Measurements from ENCODE around the gene GALNT9. TPM values are rescaled to one million over a fixed set of nuclear protein-coding genes. Genes with fewer than 3 reads are reported as not detected.

The GALNT9 gene
- total RNA-seq, 1 experiment from 2014 or later, result 0.45 TPM

- ChIA-PET CTCF (no interaction called here), POLR2A (no interaction called here)
- H3K36me3 Mint-ChIP-seq (ENCODE audit: insufficient read depth, unreplicated experiment), result no peaks in the 10 kb centered on the region
These were observed 64.2 kb downstream of the GALNT9 start for GRCh38 chr12:132265056-132265800.

GRCh38 chr12:132264086-132265010 is 65.0 kb downstream of the GALNT9 start:
- Histone ChIP-seq H3K36me3 (ENCODE audit: control insufficient read depth, insufficient read depth, low read length) (no peaks in the 10 kb centered on the region), H3K4me1 (no peaks in the 10 kb centered on the region), H3K9me3 (no peaks in the 10 kb centered on the region), H3K4me3 (ENCODE audit: low read depth, low read length) (no peak overlapping the region), H3K27me3 (replicated peaks; ENCODE audit: control insufficient read depth, insufficient read depth, low read length) (no peaks in the 10 kb centered on the region)
- intact Hi-C loops (cut with micrococcal nuclease; ENCODE audit: unreplicated experiment), result no loop called here
- Mint-ChIP-seq H3K4me3 (ENCODE audit: unreplicated experiment) (no peak overlapping the region), H3K9me3 (ENCODE audit: unreplicated experiment) (no peaks in the 10 kb centered on the region), H3K27me3 (ENCODE audit: insufficient read depth, unreplicated experiment) (peaks cover 12% of the 10 kb centered on the region), H3K27ac (ENCODE audit: unreplicated experiment) (no peak overlapping the region), H3K4me1 (ENCODE audit: low read depth, unreplicated experiment) (no peaks in the 10 kb centered on the region), H3K36me3 (ENCODE audit: insufficient read depth, unreplicated experiment) (no peaks in the 10 kb centered on the region)
- DNase-seq, result no peak
- CTCF ChIA-PET, result no interaction called here
- no peak for TF ChIP-seq CTCF (IDR thresholded peaks at IDR 0.05; ENCODE audit: insufficient read depth in 1 of 2, low read depth in 1 of 2, low read length in 1 of 2, severe bottlenecking in 1 of 2, unreplicated experiment in 1 of 2)
- POLR2A ChIA-PET, result no interaction called here
- no TSS peak for BruUV-seq (replicated peaks)

More at GRCh38 chr12:132265056-132265800, 64.2 kb downstream of the GALNT9 start:
- no peaks in the 10 kb centered on the region for H3K27me3 ChIP-seq (replicated peaks; ENCODE audit: control insufficient read depth, insufficient read depth, low read length)
- H3K36me3 ChIP-seq (ENCODE audit: control insufficient read depth, insufficient read depth, low read length), result no peaks in the 10 kb centered on the region
- peaks cover 12% of the 10 kb centered on the region for H3K27me3 Mint-ChIP-seq (ENCODE audit: insufficient read depth, unreplicated experiment)
- no peaks in the 10 kb centered on the region for H3K9me3 ChIP-seq
- no peak overlapping the region for H3K4me3 Mint-ChIP-seq (ENCODE audit: unreplicated experiment)
- H3K4me3 ChIP-seq (ENCODE audit: low read depth, low read length), result no peak overlapping the region
- no peaks in the 10 kb centered on the region for H3K4me1 Mint-ChIP-seq (ENCODE audit: low read depth, unreplicated experiment)
- intact Hi-C loops (cut with micrococcal nuclease; ENCODE audit: unreplicated experiment), result no loop called here
- H3K9me3 Mint-ChIP-seq (ENCODE audit: unreplicated experiment), result no peaks in the 10 kb centered on the region
- DNase-seq, result no peak
- H3K27ac Mint-ChIP-seq (ENCODE audit: unreplicated experiment), result no peak overlapping the region
- no peaks in the 10 kb centered on the region for H3K4me1 ChIP-seq
- no peak for TF ChIP-seq CTCF (IDR thresholded peaks at IDR 0.05; ENCODE audit: insufficient read depth in 1 of 2, low read depth in 1 of 2, low read length in 1 of 2, severe bottlenecking in 1 of 2, unreplicated experiment in 1 of 2)
- no TSS peak for BruUV-seq (replicated peaks)

- Histone ChIP-seq H3K36me3 (ENCODE audit: control insufficient read depth, insufficient read depth, low read length) (no peaks in the 10 kb centered on the region), H3K4me1 (no peaks in the 10 kb centered on the region), H3K4me3 (ENCODE audit: low read depth, low read length) (no peak overlapping the region), H3K9me3 (no peaks in the 10 kb centered on the region), H3K27me3 (replicated peaks; ENCODE audit: control insufficient read depth, insufficient read depth, low read length) (no peaks in the 10 kb centered on the region)
- Mint-ChIP-seq H3K9me3 (ENCODE audit: unreplicated experiment) (no peaks in the 10 kb centered on the region), H3K4me3 (ENCODE audit: unreplicated experiment) (no peak overlapping the region), H3K36me3 (ENCODE audit: insufficient read depth, unreplicated experiment) (no peaks in the 10 kb centered on the region), H3K4me1 (ENCODE audit: low read depth, unreplicated experiment) (no peaks in the 10 kb centered on the region), H3K27me3 (ENCODE audit: insufficient read depth, unreplicated experiment) (peaks cover 12% of the 10 kb centered on the region), H3K27ac (ENCODE audit: unreplicated experiment) (no peak overlapping the region)
- TF ChIP-seq CTCF (IDR thresholded peaks at IDR 0.05; ENCODE audit: insufficient read depth in 1 of 2, low read depth in 1 of 2, low read length in 1 of 2, severe bottlenecking in 1 of 2, unreplicated experiment in 1 of 2), result no peak
- POLR2A ChIA-PET, result no interaction called here
- CTCF ChIA-PET, result no interaction called here
- BruUV-seq (replicated peaks), result no TSS peak
- no peak for DNase-seq
- intact Hi-C loops (cut with micrococcal nuclease; ENCODE audit: unreplicated experiment), result no loop called here
These were observed 65.8 kb downstream of the GALNT9 start for GRCh38 chr12:132263451-132264049.
